Measurements from ENCODE around the gene COP1. TPM values are rescaled to one million over a fixed set of nuclear protein-coding genes. Genes with fewer than 3 reads are reported as not detected.
"Not testable (repeated sequence)": the region's sequence is repeated elsewhere in the genome, so short reads cannot be mapped to it uniquely, and the experiment has no call there.

Gene COP1
- polyA plus RNA-seq, 3 donors: 50.9 to 63.1 (median 56.7) TPM

DNA sequence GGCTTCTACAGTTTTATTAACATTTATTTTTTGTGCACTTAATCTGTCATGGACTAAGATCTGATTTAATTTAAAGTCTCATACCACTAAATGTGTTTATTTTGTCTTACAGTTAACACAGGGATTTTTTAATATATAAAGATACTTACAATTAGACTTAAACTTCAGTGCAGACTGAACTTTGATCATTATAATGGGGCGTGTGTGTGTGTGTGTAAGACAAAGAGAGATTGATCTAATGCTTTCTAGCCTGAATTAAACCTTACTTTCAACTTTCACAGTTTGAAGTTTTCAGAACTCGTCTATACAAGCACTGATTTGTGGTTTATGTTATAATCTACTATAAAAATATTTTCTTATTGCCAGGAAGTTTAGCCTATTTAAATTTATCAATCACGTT, 150.8 kb downstream of the COP1 start:
- no peak for DNase-seq

- DNase-seq: no peak
Observed at GRCh38 chr1:176055398-176055797, 151.7 kb downstream of the COP1 start.

- no peak for DNase-seq
Observed at GRCh38 chr1:176051902-176052518, 155.1 kb downstream of the COP1 start.

DNA sequence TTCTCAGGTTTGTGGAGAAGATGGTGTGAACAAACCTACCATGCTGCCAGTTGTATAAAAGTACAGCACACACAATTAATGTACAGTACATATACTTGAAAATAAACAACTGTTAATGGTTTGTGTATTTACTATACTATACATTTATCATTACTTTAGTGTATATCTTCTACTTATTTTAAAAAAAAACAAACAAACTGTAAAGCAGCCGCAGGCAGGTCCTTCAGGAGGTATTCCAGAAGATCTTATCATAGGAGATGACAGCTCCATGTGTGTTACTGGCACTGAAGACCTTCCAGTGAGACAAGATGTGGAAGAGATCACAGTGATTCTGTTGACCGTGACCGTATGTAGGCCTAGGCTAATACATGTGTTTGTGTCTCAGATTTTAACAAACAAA, 155.7 kb downstream of the COP1 start:
- no peak for DNase-seq

- DNase-seq: no peak
Observed at GRCh38 chr1:176049582-176049981, 157.5 kb downstream of the COP1 start.

- DNase-seq: no peak
Observed at GRCh38 chr1:176046926-176047325, 160.2 kb downstream of the COP1 start.

DNA sequence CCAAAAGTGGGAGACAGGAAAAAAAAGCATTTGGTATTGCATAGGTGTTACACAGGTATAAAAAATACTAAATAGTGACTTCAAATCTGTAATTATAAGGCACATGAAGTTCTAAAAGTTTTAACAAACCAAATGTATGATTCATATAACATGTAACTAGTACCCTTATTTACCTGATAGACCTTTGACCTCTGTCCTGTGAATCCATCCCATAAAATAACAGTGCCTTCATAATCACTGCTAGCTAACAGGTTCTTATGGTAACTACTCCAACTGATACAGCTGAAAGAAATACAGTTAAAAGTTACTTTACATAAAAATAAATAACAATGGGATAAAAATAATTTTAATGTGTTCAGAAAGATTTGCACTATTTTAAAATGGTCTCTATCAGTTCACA, 163.5 kb downstream of the COP1 start:
- DNase-seq: no peak

DNA sequence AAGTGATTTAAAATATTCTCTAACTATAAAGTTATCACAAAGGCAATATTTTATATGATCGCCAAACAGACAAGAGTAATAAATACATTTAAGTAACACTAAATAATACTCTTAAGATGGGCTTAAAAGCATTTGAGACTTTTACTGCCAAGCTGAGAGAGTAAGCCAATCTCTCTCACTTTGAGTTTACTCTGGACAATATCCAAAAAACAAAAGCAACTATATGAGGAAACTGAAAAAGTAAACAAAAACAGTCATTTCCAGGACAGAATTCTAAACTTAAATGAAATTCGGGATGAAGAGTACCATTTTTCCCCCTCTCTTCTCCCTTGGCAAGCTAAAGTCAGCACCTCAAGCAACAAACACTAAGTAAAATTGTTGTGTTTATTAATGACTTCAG, 173.2 kb downstream of the COP1 start:
- peak; percentile 24 for DNase-seq

GRCh38 chr1:176033474-176033873, 173.6 kb downstream of the COP1 start:
- DNase-seq: no peak

GRCh38 chr1:176032040-176032645, 174.9 kb downstream of the COP1 start:
- DNase-seq: no peak

DNA sequence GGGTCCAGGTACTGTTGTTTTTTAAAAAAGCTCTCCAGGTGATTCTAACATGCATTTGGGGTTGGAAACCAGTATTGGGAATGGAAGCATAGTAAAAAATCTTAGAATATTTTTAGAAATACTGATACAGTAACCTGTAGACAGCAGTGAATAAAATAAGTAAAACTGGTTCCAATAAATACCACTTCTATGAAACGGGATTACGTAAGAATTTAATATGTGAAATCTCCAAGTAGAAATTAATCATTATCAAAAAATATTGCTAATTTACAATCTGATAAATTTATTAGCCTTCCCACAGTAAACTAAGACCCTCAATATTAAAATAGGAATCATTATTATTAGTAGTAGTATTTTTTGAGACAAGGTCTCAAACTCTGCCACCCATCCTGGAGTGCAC, 177.5 kb downstream of the COP1 start:
- no peak for DNase-seq

DNA sequence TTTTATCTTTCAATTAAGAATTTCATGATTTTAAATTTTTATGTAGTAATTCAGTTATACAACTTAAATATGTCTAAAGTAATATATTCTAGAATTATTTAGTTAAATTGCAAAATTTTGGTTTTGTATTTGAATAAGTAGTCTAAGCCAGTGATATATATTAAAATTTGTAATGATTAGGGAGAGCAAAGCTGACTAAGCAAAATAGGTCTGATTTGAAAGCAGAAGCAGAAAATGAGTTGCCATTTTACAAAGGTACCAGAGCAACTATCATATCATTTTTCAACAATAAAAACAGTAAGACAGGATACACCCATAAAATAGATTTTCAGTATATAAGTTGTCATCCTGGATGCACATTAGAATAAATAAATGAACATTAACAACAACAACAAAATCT, 177.9 kb downstream of the COP1 start:
- DNase-seq: no peak

GRCh38 chr1:176027934-176028333, 179.2 kb downstream of the COP1 start:
- not testable (repeated sequence) for DNase-seq

DNA sequence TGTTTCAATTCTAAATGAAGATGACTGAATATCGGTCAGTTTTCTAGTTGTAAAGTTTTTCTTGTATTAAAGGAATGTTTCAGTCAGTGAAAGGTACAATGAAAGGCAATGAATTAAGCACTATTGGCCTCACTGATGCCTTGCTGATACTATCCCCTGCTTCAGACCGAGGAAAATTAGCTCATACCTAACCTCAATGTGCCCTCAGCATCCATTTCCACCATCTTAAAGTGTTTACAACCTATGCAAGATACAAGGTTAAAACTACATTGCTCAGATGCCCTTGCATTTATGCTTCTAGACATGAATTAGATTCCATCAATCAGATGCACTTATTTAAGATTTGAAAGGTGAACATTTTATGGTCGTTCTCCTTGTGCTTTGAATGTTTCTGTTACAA, 184.5 kb downstream of the COP1 start:
- no peak for DNase-seq

- no peak for DNase-seq
Observed at GRCh38 chr1:176017722-176018121, 189.4 kb downstream of the COP1 start.

GRCh38 chr1:176009951-176010350, 197.1 kb downstream of the COP1 start:
- no peak for DNase-seq

- DNase-seq: not testable (repeated sequence)
Observed at GRCh38 chr1:176007756-176008389, 199.2 kb downstream of the COP1 start.

DNA sequence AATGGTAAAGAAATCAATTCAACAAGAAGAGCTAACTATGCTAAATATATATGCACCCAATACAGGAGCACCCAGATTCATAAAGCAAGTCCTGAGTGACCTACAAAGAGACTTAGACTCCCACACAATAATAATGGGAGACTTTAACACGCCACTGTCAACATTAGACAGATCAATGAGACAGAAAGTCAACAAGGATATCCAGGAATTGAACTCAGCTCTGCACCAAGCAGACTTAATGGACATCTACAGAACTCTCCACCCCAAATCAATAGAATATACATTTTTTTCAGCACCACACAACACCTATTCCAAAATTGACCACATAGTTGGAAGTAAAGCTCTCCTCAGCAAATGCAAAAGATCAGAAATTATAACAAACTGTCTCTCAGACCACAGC, 212.4 kb downstream of the COP1 start:
- DNase-seq: not testable (repeated sequence)

DNA sequence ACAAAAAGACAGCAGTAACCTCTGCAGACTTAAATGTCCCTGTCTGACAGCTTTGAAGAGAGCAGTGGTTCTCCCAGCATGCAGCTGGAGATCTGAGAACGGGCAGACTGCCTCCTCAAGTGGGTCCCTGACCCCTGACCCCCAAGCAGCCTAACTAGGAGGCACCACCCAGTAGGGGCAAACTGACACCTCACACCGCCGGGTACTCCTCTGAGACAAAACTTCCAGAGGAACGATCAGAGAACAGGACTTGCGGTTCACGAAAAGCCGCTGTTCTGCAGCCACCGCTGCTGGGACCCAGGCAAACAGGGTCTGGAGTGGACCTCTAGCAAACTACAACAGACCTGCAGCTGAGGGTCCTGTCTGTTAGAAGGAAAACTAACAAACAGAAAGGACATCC, 214.3 kb downstream of the COP1 start:
- not testable (repeated sequence) for DNase-seq

- not testable (repeated sequence) for DNase-seq
Observed at GRCh38 chr1:175992202-175992601, 214.9 kb downstream of the COP1 start.

DNA sequence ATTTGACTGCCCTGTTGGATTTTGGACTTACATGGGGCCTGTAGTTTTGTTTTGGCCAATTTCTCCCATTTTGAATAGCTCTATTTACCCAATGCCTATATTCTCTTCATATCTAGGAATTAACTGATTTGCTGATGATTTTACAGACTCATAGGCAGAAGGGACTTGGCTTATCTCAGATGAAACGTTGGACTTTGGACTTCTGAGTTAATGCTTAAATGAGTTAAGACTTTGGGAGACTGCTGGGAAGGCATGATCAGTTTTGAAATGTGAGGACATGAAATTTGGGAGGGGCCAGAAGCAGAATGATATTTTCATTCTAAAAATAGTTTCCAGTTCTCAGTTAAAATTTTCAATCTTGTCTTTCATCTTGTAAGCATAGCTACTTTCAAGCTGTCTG, 222.3 kb downstream of the COP1 start:
- no peak for DNase-seq

DNA sequence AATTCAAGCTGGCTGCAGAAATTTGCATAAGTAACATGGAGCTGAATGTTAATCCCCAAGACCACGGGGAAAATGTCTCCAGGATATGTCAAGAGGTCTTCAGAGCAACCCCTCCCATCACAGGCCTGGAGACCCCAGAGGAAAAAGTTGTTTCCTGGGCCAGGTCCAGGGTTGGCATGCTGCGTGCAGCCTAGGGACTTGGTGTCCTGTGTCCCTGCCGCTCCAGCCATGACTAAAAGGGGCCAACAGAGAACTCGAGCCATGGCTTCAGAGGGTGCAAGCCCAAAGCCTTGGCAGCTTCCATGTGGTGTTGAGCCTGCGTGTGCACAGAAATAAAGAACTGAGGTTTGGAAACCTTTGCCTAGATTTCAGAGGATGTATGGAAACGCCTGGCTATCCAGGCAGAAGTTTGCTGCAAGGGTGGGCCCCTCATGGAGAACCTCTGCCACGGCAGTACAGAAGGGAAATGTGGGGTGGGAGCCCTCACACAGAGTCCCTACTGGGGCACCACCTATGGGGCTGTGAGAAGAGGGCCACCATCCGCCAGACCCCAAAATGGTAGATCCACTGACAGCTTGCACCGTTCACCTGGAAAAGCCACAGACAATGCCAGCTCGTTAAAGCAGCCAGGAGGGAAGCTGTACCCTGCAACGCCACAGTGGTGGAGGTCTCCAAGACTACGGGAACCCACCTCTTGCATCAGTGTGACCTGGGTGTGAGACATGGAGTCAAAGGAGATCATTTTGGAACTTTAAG, 222.9 kb downstream of the COP1 start:
- DNase-seq: no peak

- not testable (repeated sequence) for DNase-seq
Observed at GRCh38 chr1:175983363-175983762, 223.7 kb downstream of the COP1 start.
